ENCODE measurements around the gene UGT2B17. TPM values are rescaled to one million over a fixed set of nuclear protein-coding genes. Genes with fewer than 3 reads are reported as not detected.
"Not testable (repeated sequence)": the region's sequence is repeated elsewhere in the genome, so short reads cannot be mapped to it uniquely, and the experiment has no call there.

Gene UGT2B17
- total RNA-seq, 2 donors from 2014 or later = not detected

- H3K9me3 ChIP-seq = no peaks in the 10 kb centered on the region
- no peak for TF ChIP-seq CTCF (IDR thresholded peaks at IDR 0.05)
- H3K27me3 ChIP-seq (replicated peaks; ENCODE audit: insufficient read depth) = no peaks in the 10 kb centered on the region
- ATAC-seq (ENCODE audit: insufficient number of reproducible peaks, low FRiP score, low read depth) = no peak
- H3K4me1 ChIP-seq (ENCODE audit: control insufficient read depth in 1 of 2, low read depth in 2 of 2) = no peaks in the 10 kb centered on the region
- no peak for DNase-seq (ENCODE audit: low spot score)
- H3K27ac ChIP-seq = no peak overlapping the region
- no peak overlapping the region for H3K4me3 ChIP-seq
- no peaks in the 10 kb centered on the region for H3K36me3 ChIP-seq
Observed at GRCh38 chr4:68577590-68577989, 1.5 kb upstream of the UGT2B17 start.

GRCh38 chr4:68575636-68576035 is 486 bp downstream of the UGT2B17 start:
- not testable (repeated sequence) for H3K9me3 ChIP-seq; H3K27me3 ChIP-seq (replicated peaks; ENCODE audit: insufficient read depth); H3K27ac ChIP-seq; DNase-seq (ENCODE audit: low spot score); H3K4me1 ChIP-seq (ENCODE audit: control insufficient read depth in 1 of 2, low read depth in 2 of 2); H3K4me3 ChIP-seq; H3K36me3 ChIP-seq; ATAC-seq (ENCODE audit: insufficient number of reproducible peaks, low FRiP score, low read depth)

- no peak for TF ChIP-seq CTCF (IDR thresholded peaks at IDR 0.05)
- ATAC-seq (ENCODE audit: insufficient number of reproducible peaks, low FRiP score, low read depth) = no peak
- H3K9me3 ChIP-seq = no peaks in the 10 kb centered on the region
Observed at GRCh38 chr4:68575081-68575480, 1.0 kb downstream of the UGT2B17 start.

GRCh38 chr4:68572653-68573170 is 3.4 kb downstream of the UGT2B17 start:
- Histone ChIP-seq H3K4me1 (ENCODE audit: control insufficient read depth in 1 of 2, low read depth in 2 of 2) (no peaks in the 10 kb centered on the region), H3K9me3 (no peaks in the 10 kb centered on the region), H3K4me3 (no peak overlapping the region), H3K27ac (no peak overlapping the region), H3K36me3 (no peaks in the 10 kb centered on the region), H3K27me3 (replicated peaks; ENCODE audit: insufficient read depth) (no peaks in the 10 kb centered on the region)
- no peak for TF ChIP-seq CTCF (IDR thresholded peaks at IDR 0.05)
- DNase-seq (ENCODE audit: low spot score) (no peak), ATAC-seq (ENCODE audit: insufficient number of reproducible peaks, low FRiP score, low read depth) (no peak)

More at GRCh38 chr4:68575081-68575480, 1.0 kb downstream of the UGT2B17 start:
- Histone ChIP-seq H3K4me3 (no peak overlapping the region), H3K36me3 (no peaks in the 10 kb centered on the region), H3K27ac (no peak overlapping the region), H3K4me1 (ENCODE audit: control insufficient read depth in 1 of 2, low read depth in 2 of 2) (no peaks in the 10 kb centered on the region), H3K27me3 (replicated peaks; ENCODE audit: insufficient read depth) (no peaks in the 10 kb centered on the region)
- no peak for DNase-seq (ENCODE audit: low spot score)

GRCh38 chr4:68570122-68570507 is 6.0 kb downstream of the UGT2B17 start:
- H3K27me3 ChIP-seq (replicated peaks; ENCODE audit: insufficient read depth) = no peaks in the 10 kb centered on the region
- no peaks in the 10 kb centered on the region for H3K9me3 ChIP-seq
- no peaks in the 10 kb centered on the region for H3K4me1 ChIP-seq (ENCODE audit: control insufficient read depth in 1 of 2, low read depth in 2 of 2)
- H3K36me3 ChIP-seq = no peaks in the 10 kb centered on the region
- DNase-seq (ENCODE audit: low spot score) (no peak), ATAC-seq (ENCODE audit: insufficient number of reproducible peaks, low FRiP score, low read depth) (no peak)
- no peak overlapping the region for H3K4me3 ChIP-seq
- no peak overlapping the region for H3K27ac ChIP-seq
- no peak for TF ChIP-seq CTCF (IDR thresholded peaks at IDR 0.05)

GRCh38 chr4:68569466-68570121 is 6.5 kb downstream of the UGT2B17 start:
- no peak for DNase-seq (ENCODE audit: low spot score)
- Histone ChIP-seq H3K9me3 (no peaks in the 10 kb centered on the region), H3K4me3 (no peak overlapping the region), H3K36me3 (no peaks in the 10 kb centered on the region), H3K4me1 (ENCODE audit: control insufficient read depth in 1 of 2, low read depth in 2 of 2) (no peaks in the 10 kb centered on the region), H3K27me3 (replicated peaks; ENCODE audit: insufficient read depth) (no peaks in the 10 kb centered on the region), H3K27ac (no peak overlapping the region)
- no peak for TF ChIP-seq CTCF (IDR thresholded peaks at IDR 0.05)
- no peak for ATAC-seq (ENCODE audit: insufficient number of reproducible peaks, low FRiP score, low read depth)

- not testable (repeated sequence) for H3K4me1 ChIP-seq (ENCODE audit: control insufficient read depth in 1 of 2, low read depth in 2 of 2); ATAC-seq (ENCODE audit: insufficient number of reproducible peaks, low FRiP score, low read depth); H3K27me3 ChIP-seq (replicated peaks; ENCODE audit: insufficient read depth); DNase-seq (ENCODE audit: low spot score); H3K27ac ChIP-seq; H3K4me3 ChIP-seq; H3K9me3 ChIP-seq; H3K36me3 ChIP-seq
Observed at GRCh38 chr4:68569036-68569435, 7.1 kb downstream of the UGT2B17 start.

GRCh38 chr4:68568535-68568934 is 7.6 kb downstream of the UGT2B17 start:
- H3K27me3 ChIP-seq (replicated peaks; ENCODE audit: insufficient read depth); H3K9me3 ChIP-seq; H3K4me3 ChIP-seq; DNase-seq (ENCODE audit: low spot score); H3K4me1 ChIP-seq (ENCODE audit: control insufficient read depth in 1 of 2, low read depth in 2 of 2); H3K27ac ChIP-seq; ATAC-seq (ENCODE audit: insufficient number of reproducible peaks, low FRiP score, low read depth); H3K36me3 ChIP-seq: not testable (repeated sequence)
